Stomach (tissue), 4 donors: ENCODE measurements around the gene FETUB.

ENCODE experiments used
- EP300 ChIP-seq: sonication (generic); formaldehyde crosslinking; IDR thresholded peaks from one replicate; pipeline ENCODE4 v1.6.1; 2017; ENCODE audit warnings: antibody characterized with exemption
- POLR2A ChIP-seq, 4 donors: fragments of 450-650 bp; IDR thresholded peaks; one replicate each; pipeline ENCODE4 v1.6.1; 2016; ENCODE audit warnings: antibody characterized with exemption in 4 of 4, control low read depth in 2 of 4, mild to moderate bottlenecking in 1 of 4, moderate library complexity in 1 of 4
- POLR2AphosphoS5 ChIP-seq, 3 donors: sonication (generic); formaldehyde crosslinking; IDR thresholded peaks; one replicate each; pipeline ENCODE4 v1.6.1; 2016; ENCODE audit warnings: antibody characterized with exemption in 3 of 3
- TF ChIP-seq, protein P1 (sequence below), 7 experiments: fragments of 450-650 bp in 4 of 7; fragments of 200-600 bp in 3 of 7; sonication (generic) in 3 of 7; IDR thresholded peaks; one replicate each; pipeline ENCODE4 v1.5.1; 2016 to 2019; ENCODE audit warnings: antibody characterized with exemption in 7 of 7, control low read depth in 2 of 7, mild to moderate bottlenecking in 1 of 7

DNA sequence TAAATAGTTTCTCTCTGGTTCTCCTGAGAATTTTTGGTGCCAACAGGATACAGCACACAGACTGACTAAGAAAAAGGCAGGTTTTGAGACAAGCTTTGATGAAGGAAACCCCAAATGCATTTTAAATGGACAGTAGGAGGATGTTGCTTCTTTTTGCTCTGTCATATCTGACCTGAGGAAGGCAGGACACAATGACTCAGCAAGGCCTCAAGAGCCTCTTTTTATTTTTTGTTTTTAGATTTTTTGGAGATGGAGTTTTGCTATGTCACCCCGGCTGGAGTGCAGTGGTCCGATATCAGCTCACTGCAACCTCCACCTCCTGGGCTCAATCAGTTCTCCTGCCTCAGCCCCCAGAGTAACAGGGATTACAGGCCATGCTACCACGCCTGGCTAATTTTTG is 60.1 kb downstream of the FETUB start:
- no peak for TF ChIP-seq POLR2A (IDR thresholded peaks at IDR 0.05)
- TF ChIP-seq, protein P1, sequence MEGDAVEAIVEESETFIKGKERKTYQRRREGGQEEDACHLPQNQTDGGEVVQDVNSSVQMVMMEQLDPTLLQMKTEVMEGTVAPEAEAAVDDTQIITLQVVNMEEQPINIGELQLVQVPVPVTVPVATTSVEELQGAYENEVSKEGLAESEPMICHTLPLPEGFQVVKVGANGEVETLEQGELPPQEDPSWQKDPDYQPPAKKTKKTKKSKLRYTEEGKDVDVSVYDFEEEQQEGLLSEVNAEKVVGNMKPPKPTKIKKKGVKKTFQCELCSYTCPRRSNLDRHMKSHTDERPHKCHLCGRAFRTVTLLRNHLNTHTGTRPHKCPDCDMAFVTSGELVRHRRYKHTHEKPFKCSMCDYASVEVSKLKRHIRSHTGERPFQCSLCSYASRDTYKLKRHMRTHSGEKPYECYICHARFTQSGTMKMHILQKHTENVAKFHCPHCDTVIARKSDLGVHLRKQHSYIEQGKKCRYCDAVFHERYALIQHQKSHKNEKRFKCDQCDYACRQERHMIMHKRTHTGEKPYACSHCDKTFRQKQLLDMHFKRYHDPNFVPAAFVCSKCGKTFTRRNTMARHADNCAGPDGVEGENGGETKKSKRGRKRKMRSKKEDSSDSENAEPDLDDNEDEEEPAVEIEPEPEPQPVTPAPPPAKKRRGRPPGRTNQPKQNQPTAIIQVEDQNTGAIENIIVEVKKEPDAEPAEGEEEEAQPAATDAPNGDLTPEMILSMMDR (IDR thresholded peaks at IDR 0.05) = no peak
- TF ChIP-seq EP300 = no peak
- no peak for TF ChIP-seq POLR2AphosphoS5 (IDR thresholded peaks at IDR 0.05)
